ENCODE data around the gene PIGS.

PIGS gene

GRCh38 chr17:28511858-28512461, 59.4 kb downstream of the PIGS start:
- ATAC-seq (replicated peaks): no peak
- Mint-ChIP-seq H3K4me1 (ENCODE audit: low read depth in 2 of 2) (no peaks in the 10 kb centered on the region), H3K36me3 (ENCODE audit: insufficient read depth) (peaks cover 6% of the 10 kb centered on the region), H3K4me3 (no peak overlapping the region), H3K27ac (no peak overlapping the region), H3K27me3 (peaks cover 52 to 72% of the 10 kb centered on the region in 2 donors), H3K9me3 (no peaks in the 10 kb centered on the region)
- no peak for DNase-seq

GRCh38 chr17:28509789-28510188, 61.5 kb downstream of the PIGS start:
- DNase-seq (no peak), ATAC-seq (replicated peaks) (no peak)
- H3K36me3 Mint-ChIP-seq (ENCODE audit: insufficient read depth): peaks cover 3% of the 10 kb centered on the region

GRCh38 chr17:28508211-28508724, 63.1 kb downstream of the PIGS start:
- no peak for ATAC-seq (replicated peaks)
- H3K4me1 Mint-ChIP-seq (ENCODE audit: low read depth in 2 of 2): no peaks in the 10 kb centered on the region

More at GRCh38 chr17:28509789-28510188, 61.5 kb downstream of the PIGS start:
- Mint-ChIP-seq H3K4me3 (no peak overlapping the region), H3K4me1 (ENCODE audit: low read depth in 2 of 2) (no peaks in the 10 kb centered on the region), H3K27ac (no peak overlapping the region), H3K9me3 (no peaks in the 10 kb centered on the region), H3K27me3 (peaks cover 67 to 93% of the 10 kb centered on the region in 2 donors)

GRCh38 chr17:28507567-28508203, 63.6 kb downstream of the PIGS start:
- no peak overlapping the region for H3K27ac Mint-ChIP-seq
- DNase-seq: no peak
- peaks cover 3% of the 10 kb centered on the region for H3K36me3 Mint-ChIP-seq (ENCODE audit: insufficient read depth)
- no peaks in the 10 kb centered on the region for H3K9me3 Mint-ChIP-seq
- H3K4me1 Mint-ChIP-seq (ENCODE audit: low read depth in 2 of 2): no peaks in the 10 kb centered on the region
- H3K27me3 Mint-ChIP-seq: peaks cover 63 to 85% of the 10 kb centered on the region in 2 donors
- ATAC-seq (replicated peaks): no peak
- no peak overlapping the region for H3K4me3 Mint-ChIP-seq

More at GRCh38 chr17:28508211-28508724, 63.1 kb downstream of the PIGS start:
- no peak overlapping the region for H3K4me3 Mint-ChIP-seq
- H3K27ac Mint-ChIP-seq: no peak overlapping the region
- no peaks in the 10 kb centered on the region for H3K9me3 Mint-ChIP-seq
- H3K27me3 Mint-ChIP-seq: peaks cover 67 to 91% of the 10 kb centered on the region in 2 donors
- DNase-seq: no peak
- peaks cover 3% of the 10 kb centered on the region for H3K36me3 Mint-ChIP-seq (ENCODE audit: insufficient read depth)

GRCh38 chr17:28506763-28507487, 64.4 kb downstream of the PIGS start:
- Mint-ChIP-seq H3K36me3 (ENCODE audit: insufficient read depth) (peaks cover 3% of the 10 kb centered on the region), H3K27ac (no peak overlapping the region), H3K27me3 (peaks cover 57 to 78% of the 10 kb centered on the region in 2 donors), H3K4me1 (ENCODE audit: low read depth in 2 of 2) (no peaks in the 10 kb centered on the region), H3K9me3 (no peaks in the 10 kb centered on the region), H3K4me3 (no peak overlapping the region)
- DNase-seq (no peak), ATAC-seq (replicated peaks) (no peak)

- no peak within 1 kb of the TSS for H3K4me3 Mint-ChIP-seq
- no peaks in the 10 kb centered on the region for H3K4me1 Mint-ChIP-seq (ENCODE audit: low read depth in 2 of 2)
- no peak for ATAC-seq (replicated peaks)
- peaks cover 57 to 70% of the 10 kb centered on the region in 2 donors for H3K27me3 Mint-ChIP-seq
- H3K27ac Mint-ChIP-seq: no peak within 1 kb of the TSS
- peaks cover 3% of the 10 kb centered on the region for H3K36me3 Mint-ChIP-seq (ENCODE audit: insufficient read depth)
- DNase-seq: no peak
- no peaks in the 10 kb centered on the region for H3K9me3 Mint-ChIP-seq
These were observed 65.2 kb downstream of the PIGS start, which contains the start of gene FOXN1 for GRCh38 chr17:28505986-28506665. FOXN1 (plus strand) TSS chr17:28506348; CDS start chr17:28523970, 17,622 bp downstream.

GRCh38 chr17:28503420-28503819, 67.9 kb downstream of the PIGS start:
- H3K9me3 Mint-ChIP-seq: no peaks in the 10 kb centered on the region
- no peak overlapping the region for H3K27ac Mint-ChIP-seq
- ATAC-seq (replicated peaks) (no peak), DNase-seq (no peak)
- H3K4me1 Mint-ChIP-seq (ENCODE audit: low read depth in 2 of 2): no peaks in the 10 kb centered on the region
- no peak overlapping the region for H3K4me3 Mint-ChIP-seq
- peaks cover 32 to 43% of the 10 kb centered on the region in 2 donors for H3K27me3 Mint-ChIP-seq
- no peaks in the 10 kb centered on the region for H3K36me3 Mint-ChIP-seq (ENCODE audit: insufficient read depth)
